Activated naive CD8-positive, alpha-beta T cell treated with anti-CD3 and anti-CD28 coated beads, Interleukin-2, amount 50 U/mL, for 16 hours (primary cell): Measurements from ENCODE around the gene SFT2D1.

Source experiments
- DNase-seq: peaks from one replicate; pipeline ENCODE4 v3.0.0-alpha.2; 2020; ENCODE audit warnings: low read depth, low spot score

Gene SFT2D1

DNA sequence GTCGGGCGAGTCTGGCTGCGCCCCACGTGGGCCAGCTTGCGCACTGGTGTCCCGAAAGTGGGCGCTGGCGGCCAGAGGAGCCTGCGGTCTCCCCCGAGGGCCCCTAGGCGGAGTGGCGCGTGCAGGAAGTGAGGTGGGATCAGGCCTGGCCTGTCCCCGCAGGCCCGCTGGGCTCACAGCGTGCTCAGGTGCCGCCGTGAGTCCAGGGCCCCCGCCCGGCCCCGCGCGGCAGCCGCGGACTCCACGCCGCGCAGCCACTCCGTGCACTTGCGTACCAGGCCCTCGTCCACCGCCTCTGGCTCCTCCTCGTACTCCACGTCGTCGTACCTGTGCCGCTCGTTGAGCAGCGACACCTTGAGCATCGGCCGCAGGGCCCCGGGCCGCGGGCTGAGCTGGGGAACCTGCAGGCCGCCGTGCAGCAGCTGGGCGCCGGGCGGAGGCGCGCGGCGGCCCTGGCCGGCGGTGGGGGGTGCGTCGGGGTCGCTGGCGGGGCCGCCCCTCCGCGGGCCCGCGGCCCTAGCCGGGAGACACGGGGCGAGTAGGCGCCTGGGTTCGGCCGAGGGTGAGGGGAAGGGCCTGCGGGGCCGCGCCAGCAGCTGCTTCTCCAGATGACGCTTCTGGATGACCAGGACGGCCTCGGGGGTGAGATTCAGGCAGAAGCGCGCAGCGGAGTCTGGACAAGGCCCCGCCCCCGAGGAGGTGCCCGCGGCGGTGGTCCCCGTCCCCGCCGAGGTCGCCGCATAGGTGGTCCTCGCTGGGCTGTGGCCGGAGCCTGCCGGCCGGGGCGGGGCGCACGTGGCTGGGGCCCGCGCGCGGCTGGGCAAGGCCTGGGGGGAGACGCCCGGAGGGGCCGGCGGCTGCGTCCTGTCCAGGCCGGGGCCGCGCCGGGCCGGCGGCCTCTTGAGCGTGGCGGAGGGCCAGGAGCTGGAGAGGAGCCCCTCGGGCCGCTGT lies 35.0 kb downstream of the SFT2D1 start:
- no peak for DNase-seq

DNA sequence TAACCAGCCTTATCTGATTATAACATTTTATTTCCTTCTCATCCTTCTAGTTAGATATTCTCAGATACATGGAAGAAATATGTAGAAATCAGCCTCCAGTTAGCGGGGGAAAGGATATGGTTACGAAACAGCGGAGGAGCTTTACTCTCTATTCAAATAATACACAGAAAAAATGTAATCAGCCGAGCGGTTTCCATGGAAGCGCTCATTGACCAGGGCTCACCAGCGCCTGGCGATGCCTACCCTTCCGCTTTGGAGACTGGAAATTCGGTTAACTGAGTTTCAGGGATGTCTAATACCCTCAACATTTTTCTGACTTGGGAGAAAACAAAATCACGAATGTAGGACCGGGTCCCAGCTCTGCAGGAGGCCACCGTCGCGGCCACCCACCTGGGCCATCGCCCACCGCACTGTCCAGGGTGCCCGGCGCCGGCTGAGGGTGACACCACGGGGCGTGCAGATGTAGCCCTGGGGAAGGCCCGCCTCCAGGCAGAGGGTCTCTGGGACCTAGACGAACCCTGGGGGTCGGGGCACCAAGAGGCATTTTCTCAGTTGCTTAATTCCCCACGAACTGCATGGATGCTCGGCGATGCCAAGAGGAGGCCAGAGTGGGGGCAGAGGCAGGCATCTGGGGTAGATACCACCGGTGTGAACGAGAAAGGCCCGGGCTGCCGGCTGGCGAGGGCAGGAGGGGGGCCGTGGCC lies 35.8 kb downstream of the SFT2D1 start:
- no peak for DNase-seq

DNA sequence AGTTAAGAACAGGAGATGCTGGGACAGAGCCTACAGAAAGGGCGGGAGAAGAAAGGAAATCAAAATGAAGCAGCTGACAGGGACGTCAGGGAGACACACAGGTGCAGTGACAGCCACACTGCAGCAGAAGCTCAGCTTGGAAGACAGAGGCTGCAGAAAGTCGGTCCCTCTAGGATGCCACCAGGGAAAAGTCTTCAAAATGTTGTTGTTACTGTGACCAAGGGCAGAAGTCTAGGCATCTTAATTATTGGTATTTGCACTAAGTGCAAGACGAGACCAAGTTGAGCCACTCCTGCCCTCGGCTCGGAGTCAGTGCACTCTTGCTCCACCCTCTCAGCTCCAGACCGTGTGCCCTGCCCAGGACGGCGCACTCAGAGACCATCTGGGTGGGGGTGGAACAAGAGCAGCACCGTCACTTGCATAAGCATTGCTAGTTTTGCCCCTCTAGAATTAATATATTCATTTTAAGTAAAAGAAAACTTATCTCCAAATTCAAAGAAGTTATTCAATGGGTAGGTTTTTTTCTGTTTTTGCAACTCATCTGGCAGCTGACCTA lies 36.7 kb downstream of the SFT2D1 start:
- DNase-seq: no peak

DNA sequence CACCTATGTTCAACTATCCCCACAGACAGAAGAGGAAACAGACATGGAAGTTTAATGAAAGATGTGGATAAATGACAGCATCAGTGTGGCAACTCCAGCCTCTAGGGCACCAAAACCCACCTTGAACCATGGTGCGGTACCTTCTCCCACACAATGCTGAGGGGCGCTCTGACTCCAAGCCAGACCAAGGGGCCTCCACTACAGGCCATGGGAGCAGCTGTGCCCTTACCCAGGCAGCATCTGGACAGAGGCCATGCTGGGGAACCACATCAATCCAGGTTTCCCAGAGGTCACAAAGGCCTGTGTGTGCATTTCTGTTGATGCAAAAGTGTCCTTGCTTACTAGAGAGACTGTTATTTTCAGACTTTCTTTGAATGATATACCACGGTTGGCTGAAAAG lies 38.2 kb downstream of the SFT2D1 start:
- no peak for DNase-seq

DNA sequence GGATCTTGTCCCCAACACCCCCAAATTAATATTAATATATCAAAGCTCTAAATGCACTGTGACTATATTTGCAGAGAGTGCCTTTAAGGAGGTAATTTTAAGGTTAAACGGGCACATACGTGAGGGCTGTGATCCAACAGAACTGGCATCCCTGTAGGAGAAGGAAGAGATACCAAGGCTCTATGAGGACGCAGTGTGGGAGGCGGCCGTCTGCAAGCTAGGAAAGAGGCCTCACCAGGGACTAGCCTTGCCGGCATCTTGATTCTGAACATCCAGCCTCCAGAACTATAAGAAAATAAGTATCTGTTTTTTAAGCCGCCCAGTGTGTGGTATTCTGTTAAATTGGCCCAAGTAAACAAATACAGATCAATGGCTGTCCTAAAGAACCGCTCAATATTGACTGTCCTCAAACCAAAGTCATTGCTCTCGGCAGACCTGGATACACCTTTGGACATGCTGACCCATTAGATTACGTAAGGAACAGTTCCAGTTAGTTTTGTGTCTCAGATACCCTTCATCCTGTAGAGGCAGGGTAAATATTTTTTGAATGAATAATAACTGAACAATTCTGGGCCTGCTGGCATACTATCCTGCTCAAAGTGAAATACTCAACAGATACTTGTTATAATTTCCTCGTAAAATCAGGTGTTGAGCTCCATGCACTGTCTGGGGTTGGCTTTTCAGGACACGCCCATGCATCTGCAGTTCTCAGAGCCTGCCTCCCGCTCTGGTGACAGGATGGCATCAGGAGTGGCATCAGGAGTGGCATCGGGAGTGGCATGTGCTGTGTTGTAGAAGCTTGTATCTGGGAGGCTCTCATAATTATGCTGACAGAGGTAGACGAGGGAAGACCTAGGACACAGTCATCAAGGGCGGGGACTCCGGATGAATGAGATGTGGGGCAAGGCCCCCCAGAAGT lies 40.5 kb downstream of the SFT2D1 start:
- no peak for DNase-seq

DNA sequence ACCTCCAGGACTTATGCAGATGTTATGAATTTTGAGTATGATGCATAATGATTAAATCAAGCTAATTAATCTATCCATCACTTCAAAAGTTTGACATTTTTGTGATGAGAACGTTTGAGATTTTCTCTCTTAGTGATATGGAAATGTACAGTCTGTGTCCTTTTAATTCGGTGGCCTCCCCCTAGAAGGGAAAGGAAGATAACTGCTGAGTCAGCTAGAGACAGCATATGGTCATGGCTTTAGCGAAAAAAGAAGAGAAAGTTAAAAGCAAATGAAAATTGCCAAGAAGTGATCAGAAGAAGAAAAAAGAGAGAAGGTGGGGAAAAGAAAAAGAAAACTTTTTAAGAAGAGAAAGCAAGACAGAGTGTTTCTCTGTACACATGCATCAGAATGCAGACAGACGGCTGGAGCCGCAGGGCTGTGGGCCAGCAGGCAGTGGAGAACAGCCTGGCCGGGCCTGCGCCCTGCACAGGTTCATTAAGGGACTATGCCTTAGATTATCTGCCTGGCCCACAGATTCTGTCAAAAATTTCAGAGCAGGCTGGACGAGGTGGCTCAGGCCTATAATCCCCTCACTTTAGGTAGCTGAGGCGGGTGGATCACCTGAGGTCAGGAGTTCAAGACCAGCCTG lies 41.9 kb downstream of the SFT2D1 start:
- no peak for DNase-seq

DNA sequence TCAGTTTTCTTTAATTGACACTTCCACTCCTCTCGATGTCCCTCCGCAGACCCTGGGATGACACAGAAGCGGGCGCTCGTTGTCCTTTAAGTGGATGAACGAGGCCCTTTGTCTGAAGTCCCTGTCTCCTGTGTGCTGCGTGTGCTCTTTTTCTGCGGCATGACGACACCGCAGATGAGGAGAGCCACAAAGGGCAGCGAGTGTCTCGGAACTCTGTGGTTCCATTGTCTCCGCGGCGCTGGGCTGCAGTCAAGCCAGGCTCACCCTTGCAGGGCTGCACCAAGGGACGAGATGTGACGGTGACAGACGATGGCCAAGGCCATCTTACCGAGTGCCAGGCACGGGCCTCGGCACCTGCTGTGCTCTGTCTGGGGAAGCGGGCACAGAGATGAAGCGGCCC lies 44.7 kb downstream of the SFT2D1 start:
- DNase-seq: no peak

DNA sequence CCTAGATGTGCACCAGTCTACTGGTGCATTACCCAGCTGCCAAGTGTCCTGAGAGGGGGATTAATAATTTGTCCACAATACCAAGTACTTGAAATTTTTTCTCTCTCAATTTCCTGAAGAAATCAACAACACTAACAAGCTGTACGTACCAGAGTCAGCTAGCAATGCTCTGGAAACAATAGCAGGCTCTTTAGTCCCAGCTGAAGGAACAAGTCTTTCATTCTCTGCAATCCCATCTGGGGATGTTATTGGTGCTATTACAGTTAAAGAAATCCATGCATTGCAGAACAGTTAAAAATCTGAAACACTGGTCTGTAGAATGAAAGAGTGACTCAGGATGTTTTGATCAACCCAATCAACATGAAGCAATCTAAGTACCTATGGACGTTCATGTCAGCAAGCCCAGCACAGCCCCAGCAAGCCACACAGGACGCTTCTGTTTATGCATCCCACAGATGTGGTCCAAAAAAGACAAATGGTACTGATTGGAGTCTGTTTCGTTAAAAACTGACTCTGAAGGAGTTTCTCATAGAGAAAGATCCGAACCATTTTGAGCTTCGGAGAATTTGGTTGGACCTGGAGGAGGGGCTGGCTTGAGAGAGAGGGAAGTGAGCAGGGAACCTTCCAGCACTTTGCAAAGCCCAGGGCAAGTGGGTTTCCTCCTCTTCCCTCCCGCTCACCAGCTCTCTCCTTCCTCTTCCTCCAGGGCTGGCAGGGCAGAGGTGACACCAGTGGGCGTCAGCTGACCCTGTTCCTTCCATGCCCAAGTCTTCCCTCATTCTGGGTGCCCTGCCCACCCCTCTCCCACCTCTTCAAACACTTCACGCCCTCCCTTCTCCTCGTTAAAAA lies 46.1 kb downstream of the SFT2D1 start:
- no peak for DNase-seq

DNA sequence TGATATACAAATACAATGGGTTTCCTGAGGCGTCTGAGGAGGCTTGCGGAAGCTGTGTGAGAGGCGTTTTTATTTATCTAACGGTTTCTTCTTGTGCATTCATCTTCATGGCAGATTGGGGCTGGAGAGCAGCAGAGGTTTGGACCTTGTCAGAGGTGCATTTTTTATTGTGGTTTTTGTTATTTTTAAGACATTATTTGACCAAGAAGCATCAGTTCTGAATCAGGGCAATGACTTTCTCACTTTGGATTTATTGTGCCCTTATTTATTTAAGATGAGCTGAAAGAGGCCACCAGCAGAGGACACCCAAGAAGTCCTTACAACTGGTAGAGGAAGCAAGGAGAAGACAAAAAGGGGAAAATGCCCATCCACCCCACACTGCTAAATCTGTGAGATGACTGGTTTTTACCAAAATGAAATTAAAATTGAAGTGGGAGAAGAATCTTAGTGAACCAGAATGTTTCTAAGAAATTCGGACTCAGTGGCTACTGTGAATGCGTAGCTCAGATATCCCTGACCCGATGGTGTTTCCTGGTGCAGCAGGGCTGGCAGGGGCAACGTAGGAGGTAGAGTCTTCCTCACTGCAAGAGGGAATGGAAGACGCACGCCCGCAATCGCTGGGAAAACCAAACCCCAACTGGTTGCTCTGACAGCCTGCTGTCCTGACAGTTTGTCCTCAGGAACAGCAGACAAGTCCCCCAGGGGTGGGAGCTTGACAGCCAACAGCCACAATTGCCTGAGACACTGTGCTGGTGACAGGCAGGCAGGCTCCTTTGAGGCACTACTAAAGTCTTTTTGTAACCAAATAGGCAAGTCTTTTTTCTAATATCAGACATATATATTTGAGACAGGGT lies 48.4 kb downstream of the SFT2D1 start:
- DNase-seq: no peak

DNA sequence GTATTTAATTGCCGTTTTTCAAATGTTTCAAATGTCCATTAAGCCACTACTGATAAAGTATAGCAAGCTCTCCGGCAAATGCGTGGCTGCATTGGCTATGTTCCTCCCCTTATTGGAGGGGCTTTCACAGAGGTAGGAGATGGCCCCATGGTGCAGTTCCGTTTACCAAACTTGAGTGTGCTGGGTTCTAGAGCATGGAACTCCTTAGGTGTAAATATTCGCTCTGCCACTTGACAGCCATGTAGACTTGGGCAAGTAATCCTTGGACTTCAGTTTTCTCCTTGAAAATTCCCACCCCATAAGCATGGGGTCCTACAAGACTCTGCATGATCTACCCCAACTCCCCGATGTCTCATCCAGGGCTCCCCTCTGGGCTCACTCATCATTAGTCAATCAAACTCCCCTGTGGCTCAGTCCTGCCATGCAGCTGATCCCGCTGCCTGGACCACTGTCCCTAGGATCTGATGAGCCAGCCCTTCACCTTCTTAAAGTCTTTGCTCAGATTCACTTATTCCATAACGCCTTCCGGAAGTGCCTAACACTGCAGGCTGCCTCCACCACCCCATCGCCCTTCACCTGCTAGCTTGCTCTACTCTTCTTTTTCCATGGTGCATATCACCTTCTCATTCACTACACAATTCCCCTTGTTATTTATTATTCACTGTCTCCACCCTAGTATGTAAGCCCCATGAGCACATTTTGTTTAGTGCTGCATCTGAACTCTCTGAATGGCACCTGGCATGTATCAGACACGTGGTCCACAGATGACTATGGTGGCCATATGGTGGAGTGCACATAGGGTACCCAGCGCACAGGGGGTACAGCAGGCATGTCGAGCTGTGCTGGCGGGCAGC lies 52.9 kb downstream of the SFT2D1 start:
- no peak for DNase-seq

DNA sequence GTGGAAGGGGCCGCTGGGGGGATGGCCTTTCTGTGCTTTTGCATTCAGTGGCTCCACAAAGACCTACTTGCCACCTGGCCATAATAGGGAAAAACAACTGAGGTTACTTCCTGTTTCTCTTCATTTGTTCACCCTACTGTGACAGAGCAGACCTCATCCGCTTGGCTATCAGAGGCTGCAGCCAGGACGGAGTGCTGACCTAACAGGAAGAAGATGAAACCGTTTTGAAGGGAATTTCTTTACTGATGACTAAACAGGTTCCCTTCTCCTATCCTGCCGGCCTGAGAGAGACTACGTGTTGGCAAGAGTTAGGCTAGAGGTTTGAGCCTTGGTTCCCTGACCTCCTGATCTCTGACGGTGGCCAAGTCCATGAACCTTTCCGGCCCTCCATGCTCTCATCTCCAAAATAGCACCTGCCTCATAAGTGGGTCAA lies 55.5 kb downstream of the SFT2D1 start:
- DNase-seq: no peak

DNA sequence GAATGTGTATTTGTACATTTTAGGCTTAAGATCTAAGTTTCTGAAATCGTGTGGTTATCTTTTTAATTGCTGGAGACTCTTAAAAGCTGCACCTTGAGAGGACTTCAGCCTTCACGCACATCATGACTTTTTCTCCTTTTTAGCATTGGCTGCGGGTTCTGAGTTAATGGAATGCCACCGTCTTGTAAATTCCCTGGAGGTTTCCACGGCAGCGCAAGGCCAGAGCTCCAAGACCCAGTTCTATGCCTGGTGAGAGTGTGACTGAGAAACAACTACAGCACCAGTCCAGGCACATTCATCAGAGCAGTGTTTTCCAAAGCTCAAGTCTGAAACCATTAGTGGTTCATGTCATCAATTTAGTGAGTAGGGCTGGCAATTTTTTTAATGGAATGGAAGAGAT lies 57.1 kb downstream of the SFT2D1 start:
- DNase-seq: no peak

DNA sequence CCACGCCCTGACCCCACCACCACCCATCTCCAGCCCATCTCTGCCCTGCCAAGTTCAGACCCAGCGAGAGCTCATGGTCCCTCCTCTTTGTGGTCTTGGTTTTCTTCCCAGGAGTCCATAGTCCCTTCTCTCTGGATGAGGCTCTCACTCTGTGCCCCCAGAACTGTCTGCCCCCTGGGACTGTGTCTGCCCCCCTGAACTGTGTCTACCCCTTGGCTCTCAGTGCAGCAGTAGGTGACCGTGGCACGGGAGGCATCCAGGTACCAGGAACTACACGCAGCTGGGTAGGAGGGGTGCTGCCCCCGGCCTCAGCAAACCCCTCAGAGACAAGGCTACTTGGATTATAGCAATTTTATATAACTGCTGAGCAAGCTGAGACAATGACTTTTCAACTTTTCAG lies 57.7 kb downstream of the SFT2D1 start:
- no peak for DNase-seq

DNA sequence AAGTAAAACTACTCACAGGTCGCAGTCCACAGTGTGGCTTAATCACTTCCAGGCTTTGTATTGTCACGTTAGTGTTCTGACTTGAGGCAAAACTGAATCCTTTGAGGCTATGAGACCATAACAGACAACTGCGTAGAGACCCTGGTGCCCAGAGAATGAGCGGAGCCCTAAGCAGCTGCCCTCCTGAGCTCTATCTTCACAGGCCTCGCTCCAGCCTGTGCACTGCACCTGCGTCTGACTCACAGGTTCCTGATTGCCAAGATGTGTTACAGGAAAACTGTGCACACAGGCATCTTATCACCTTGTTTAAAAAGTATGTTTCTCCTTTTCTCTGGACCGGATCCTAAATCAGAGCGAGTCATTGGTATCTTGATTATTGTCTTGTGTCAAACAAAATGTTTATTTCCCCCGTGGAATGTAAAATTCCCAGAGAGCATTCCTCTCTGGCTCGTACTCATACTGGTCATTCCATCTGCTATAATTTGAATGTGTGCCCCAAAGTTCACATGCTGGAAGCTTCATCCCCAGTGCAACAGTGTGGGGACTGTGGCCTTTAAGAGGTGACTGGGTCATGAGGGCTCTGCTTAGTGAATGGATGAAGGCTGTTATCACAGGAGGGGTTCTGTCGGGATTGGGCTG lies 59.8 kb downstream of the SFT2D1 start:
- no peak for DNase-seq

DNA sequence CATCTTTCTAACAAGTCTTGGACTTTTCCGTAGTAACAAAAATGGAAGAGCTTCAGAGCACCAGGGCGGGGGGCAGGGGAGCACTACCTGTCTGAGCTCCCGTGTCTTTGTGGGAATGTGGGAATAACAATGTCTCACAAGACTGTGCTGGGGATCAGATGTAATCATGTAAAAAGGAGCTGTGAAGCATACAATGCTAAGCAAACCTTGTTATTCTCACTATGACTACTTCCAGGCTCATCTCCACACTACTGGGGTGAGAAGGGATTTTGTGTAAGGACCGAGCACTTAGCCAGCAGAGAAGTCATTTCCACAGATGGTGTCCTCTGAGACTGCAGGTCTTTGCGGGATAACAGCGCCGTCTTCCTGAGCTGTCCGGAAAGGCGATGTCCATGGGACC lies 61.2 kb downstream of the SFT2D1 start:
- DNase-seq: no peak

DNA sequence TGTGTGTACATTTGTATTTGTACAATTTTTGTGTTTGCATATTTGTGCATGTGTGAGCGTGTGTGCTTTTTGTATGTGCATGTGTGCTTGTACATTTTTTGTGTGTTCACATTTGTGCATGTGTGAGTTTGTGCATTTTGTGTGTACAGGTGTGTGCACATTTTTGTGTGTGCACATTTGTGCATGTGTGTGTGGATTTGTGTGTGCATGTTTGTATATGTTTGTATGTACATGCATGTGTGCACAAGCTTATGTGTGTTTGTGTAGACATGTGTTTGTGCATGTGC lies 63.0 kb downstream of the SFT2D1 start:
- no peak for DNase-seq

DNA sequence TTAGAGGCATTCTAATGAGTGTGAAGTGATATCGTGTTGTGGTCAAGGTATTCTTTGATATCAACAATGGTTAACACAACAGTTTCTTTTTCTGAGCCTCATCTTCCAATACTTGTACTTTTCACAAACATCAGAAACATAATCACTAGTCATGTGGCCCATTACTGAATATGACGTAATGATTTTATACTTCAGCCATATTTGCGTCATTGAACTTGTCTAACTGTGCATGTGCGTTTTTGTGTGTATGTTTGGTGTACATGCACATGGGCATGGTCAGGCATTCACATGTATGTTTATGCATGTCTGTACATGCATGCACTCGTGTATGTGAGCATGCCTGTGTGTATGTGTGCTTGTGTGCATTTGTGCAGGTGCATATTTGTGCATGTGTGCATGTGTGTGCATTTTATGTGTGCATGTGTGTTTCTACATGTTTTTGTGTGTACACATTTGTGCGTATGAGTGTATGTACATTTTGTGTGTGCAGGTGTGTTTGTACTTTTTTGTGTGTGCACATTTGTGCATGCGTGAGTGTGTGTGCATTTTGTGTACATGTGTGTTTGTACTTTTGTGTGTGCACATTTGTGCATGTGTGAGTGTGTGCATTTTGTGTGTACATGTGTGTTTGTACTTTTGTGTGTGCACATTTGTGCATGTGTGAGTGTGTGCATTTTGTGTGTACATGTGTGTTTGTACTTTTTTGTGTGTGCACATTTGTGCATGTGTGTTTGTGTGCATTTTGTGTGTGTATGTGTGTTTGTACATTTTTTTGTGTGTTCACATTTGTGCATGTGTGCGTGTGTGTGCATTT lies 63.6 kb downstream of the SFT2D1 start:
- DNase-seq: no peak
